ENCODE results near the gene PCBP2.
"Not testable (repeated sequence)": the region's sequence is repeated elsewhere in the genome, so short reads cannot be mapped to it uniquely, and the experiment has no call there.

The PCBP2 gene

DNA sequence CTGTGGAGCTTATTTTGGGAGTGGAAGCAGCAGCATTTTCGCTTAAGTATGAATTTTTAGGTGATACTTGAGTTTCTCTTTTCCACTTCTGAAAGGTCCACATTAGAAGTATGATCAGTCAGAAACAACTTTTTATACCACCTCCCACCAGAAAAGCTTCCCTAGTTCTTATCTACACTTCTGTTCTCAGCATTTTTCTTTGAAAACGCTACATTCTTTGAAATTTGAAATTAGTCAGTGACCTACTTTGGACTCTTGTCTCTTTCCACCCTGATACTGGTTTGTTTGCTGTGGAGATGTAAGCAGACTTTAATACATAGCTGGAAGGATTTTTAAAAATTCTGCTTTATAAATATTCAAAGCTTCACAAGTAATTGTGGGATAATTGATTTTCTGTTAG is 22.2 kb downstream of the PCBP2 start:
- no peak for DNase-seq

DNA sequence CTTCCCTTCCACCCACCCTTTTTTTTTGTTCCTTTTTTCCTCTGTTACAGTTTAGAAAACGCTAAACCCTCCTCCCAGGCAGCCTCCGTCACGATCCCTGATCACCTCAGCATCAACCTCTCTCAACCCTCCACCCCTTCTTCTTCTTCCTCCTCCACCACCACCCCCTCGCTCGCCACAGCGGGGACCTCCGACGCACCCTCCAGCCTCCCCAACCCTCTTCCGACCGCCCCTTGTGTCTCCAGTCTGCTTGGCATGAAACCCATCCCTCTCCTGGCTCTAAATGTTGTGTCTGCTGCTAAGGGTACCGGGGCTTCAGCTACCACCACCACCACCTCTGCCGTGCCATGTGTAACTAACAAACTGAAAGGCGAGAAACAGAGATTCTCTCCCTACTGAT is 22.9 kb downstream of the PCBP2 start:
- no peak for DNase-seq

DNA sequence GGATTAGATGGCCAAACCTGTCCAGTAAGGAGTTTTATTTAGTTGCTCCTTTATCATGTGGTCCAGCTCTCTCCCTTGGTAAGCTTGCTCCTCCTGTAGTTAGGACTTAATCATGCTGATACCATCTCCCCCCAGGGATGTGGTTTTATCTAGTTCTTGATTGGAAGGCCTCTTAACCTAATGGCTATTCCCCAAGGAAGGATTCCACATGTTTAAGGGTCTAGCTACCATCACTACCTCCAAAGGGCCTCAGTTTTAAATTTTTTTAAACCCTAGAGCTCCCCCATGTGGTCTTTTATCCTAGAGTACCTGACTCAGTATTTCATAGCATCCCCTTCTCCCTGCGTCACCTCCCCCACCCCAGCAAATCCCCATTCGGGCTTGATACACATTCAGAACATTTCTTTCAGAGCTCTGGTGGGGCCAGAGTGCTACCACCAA is 24.9 kb downstream of the PCBP2 start:
- DNase-seq = no peak

DNA sequence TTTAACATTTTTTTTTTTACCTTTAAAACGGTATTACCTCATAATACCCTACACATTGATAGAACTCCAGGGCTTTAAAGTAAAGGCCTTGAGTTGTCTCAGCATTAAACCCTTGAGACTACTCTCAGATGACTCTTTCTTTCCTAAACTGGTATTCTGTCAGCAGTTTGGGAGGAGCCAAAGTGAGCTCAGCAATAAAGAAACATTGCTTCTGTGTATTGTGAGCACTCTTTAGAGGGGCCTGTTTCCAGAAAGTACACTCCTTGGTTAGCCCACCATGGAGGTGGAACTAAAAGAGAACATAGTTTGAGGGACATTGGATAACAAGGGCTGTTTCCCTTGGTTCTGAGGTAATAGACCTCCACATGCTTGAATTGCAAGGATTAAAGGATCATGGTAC is 27.0 kb downstream of the PCBP2 start:
- no peak for DNase-seq

DNA sequence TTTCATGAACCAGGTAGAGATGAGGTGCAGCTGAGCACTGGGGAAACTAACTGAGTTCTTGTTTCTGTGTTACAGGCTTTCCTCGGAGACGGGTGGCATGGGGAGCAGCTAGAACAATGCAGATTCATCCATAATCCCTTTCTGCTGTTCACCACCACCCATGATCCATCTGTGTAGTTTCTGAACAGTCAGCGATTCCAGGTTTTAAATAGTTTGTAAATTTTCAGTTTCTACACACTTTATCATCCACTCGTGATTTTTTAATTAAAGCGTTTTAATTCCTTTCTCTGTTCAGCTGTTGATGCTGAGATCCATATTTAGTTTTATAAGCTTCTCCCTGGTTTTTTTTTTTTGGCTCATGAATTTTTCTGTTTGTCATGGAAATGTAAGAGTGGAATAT is 27.4 kb downstream of the PCBP2 start:
- no peak for DNase-seq

DNA sequence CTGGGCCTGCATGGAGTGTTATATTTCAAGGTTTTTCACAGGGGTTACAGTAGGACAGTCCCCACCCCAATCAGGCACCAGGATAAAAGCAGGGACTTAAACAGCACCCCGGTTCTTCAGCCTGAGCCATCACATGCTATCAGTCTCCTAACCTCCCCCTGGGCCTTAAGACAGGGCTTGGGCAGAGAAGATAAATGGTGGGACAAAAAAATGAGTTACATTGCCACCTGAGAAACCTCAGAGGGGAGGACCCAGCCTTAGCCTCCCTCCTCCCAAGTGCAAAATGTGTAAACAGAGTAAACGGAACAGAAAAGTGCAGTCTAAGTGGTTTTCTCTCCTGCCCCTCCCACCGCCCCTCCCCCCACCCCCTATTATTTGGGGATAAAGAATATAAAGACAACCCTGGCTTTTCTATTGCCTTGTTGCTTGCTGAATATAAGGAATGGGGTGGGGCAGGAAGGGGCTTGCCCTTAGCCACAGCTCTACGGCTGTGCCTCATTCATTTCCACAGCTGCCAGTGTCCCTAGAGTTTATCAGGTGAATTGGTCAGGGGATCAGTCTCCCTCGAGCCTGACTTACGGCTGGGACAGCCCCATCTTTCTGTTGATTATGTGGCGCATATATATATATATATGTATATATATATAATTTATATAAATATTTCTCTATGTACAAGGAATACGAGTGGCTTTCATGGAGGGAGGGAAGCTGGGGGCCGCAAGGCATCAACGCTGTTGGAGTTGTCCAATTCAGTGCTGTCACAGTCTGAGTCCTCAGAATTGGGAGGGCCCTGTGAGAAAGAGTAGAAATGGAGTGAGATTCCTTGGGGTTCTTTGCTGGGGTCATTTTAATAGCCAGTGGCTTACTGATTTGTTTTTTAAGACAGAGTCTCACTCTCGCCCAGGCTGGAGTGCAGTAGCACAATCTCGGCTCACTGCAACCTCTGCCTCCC is 28.9 kb downstream of the PCBP2 start:
- DNase-seq = peak; percentile 56

DNA sequence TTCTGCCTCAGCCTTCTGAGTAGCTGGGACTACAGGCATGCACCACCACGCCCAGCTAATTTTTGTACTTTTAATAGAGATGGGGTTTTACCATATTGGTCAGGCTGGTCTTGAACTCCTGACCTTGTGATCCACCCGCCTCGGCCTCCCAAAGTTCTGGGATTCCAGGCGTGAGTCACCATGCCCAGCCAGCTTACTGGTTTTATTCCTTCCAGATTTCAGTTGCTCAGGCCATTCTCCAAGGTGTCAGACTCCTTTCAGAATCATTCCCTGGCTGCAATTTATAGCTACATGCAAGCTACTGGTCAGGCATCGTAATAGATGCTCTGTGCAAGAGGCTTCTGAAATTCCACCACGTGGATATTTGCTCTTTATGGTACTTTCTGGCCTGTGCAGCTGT is 29.6 kb downstream of the PCBP2 start:
- DNase-seq = not testable (repeated sequence)

DNA sequence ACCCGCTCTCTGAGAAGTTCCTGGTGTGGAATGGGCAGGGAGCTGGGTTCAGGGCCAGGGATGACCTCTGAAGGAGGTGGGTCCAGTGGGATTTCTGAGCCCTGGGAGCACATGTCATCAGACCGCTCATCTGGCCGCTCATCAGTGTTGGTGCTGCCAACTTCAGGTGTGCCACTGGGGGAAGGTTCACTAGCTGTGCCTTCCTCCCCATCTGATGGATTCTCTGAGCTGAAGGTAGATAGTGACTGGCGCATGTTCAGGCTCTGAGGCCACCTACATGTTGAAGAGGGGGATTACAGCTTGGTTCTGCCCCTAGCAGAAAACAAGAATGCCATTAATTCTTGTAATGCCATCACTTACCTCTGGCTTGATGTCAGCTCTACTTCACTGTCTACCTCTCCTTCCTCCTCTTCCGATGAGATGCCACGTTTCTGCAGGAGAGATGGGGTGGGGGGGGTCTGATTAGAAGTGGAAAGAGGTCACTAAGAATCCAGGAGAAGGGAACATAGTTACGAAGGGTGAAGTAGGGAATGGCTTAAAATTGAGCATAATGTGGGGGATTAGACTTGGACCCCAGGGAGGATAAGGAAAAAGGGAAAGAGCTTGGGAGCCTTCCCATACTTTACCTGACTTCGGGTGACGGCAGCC is 30.2 kb downstream of the PCBP2 start:
- DNase-seq = peak; percentile 56

DNA sequence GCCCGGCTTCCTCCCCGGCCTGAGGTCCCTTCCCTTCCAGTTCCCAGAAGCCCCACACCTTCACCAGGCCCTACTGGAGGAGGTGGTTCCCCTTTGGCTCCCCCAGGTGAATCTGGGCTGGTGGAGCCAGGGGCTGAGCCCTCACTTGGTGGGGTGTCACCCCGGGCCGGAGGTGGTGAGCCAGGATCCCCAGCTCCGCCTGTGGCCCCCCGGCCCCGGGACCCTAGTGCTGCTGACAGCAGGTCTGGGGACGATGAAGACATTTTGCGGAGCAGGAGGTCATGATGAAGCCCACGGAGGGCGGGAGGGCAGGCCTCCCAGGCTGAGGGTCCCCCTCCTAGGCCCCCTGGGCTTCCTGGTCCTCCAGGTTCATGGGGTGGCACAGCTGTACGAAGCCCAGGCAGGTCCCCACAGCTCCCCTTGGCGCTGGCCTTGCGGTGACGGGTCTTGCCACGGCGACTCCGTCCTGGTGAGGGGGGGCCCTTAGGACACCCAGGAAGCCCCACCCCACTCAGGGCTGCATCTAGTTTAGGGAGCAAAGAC is 30.8 kb downstream of the PCBP2 start:
- DNase-seq = peak; percentile 73

DNA sequence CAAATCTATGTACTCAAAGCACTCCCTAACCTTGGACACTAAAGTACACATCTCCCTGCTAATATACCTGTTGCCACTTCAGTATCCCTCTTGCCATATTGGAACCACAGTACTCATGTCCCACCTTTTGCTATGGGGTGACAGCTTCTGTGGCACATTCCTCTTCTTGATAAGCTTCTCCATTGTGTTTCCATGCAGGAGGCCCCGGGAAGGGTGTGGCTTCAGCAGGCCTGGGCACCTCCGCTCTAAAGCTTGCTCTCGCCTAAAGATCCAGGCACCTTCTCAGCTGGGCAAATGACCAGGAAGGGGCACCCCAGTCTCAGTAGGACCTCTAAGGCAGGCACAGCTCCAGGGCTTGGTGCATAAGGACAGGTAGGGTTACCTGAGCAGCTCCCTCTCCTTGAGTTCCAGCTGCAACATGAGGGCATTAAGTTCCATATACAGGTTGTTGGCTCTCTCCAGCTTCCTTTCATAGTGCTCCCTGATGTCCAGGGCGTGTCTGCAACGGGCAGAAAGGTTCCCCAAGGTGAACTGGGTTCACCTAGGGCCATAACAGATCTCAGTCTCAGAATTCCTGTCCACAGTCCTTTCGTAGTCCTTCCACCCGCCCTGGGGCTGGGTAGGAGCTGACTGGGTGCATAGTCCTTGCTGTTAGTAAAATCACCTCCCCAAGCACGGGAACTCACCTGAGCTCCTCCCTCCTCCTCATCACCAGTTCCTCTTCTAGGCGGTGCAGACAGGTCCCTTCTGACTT is 31.5 kb downstream of the PCBP2 start:
- peak; percentile 75 for DNase-seq

DNA sequence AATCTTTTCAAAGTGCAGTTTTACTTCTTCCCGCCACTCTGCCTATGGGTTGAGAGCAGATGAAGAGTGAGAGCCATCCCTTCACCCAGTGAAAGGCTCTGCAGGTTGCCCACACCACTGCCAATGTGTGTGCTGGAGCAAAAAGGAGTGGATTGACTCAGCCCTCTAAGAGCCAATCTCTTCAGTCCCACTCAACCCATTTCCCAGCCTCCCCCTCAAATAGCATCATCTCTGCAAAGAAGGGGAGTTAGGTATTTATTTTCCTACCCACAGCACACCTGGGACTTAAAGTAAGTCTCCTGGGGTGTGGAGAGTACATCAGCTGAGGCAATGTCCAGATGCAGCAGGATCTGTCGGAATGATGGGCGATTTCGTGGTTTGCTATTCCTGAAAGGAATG is 32.1 kb downstream of the PCBP2 start:
- no peak for DNase-seq

DNA sequence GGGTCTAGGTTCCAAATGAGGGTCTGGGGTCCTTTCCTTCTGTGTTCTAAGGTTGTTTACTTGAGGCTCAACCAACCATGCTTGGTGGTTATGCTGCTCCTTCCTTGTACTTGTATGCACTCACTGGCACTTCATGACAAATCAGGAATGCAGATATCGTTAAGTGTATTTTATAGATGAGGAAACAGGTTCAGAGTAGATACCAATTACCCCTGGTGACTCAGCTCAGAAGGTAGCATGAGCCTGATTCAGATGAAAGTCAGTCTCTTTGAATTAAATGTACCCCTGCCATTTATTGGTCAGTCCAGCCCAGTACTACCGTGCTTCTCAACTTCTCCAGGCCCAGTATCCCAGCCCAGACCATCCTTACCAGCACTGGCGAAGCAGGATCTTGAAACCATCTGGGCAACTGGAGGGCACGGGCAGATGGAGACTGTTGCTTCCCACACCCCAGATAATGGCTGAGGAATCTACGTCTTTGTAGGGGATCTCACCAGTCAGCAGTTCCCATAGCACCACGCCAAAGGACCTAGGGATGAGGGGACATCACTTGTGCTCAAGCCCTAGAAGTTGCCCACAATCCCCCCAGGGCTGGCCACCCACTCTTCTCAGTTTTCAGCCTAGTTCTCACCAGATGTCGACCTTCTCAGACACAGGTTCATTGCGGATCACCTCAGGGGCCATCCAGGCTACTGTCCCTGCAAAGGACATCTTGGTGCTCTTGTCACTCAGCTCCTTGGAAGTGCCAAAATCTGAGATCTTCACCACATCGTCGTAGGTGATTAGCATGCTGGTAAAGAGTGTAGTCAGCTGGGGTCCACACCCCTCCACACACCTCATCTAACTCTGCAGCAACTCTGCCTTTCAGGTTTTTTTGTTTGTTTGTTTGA is 33.0 kb downstream of the PCBP2 start:
- no peak for DNase-seq

DNA sequence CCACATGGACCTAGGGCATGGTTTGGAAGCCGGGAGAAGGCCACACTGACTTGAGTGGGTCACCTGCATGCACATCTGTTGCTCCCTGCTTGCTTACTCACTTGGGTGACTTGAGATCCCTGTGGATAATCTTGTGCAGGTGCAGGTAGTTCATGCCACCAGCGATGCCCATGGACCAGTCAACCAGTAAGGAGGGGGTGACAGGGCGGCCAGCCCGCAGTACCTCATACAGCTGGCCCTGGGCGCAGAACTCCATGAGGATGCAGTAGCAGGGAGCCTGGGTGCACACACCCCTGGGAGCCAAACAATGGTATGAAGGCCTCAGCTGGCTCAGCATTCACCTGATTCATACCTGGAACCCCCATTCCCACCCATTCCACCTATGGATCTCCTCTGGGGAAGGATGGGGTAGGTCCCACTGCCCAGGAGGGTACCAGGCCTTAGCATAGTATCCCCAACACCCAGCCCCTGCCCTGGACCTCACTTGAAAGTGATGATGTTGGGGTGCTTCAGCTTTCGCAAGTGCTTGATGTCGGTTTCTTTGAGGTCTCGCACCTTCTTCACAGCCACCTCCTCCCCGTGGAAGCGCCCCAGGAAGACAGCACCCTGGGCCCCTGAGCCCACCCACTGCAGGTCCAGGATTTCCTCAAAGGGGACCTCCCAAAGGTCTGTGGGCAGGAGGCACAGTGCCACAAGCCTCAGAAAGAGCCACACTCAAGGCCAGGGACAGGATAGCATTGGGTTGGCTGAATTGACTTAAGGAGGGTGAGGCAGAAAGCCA is 34.2 kb downstream of the PCBP2 start:
- DNase-seq = no peak

DNA sequence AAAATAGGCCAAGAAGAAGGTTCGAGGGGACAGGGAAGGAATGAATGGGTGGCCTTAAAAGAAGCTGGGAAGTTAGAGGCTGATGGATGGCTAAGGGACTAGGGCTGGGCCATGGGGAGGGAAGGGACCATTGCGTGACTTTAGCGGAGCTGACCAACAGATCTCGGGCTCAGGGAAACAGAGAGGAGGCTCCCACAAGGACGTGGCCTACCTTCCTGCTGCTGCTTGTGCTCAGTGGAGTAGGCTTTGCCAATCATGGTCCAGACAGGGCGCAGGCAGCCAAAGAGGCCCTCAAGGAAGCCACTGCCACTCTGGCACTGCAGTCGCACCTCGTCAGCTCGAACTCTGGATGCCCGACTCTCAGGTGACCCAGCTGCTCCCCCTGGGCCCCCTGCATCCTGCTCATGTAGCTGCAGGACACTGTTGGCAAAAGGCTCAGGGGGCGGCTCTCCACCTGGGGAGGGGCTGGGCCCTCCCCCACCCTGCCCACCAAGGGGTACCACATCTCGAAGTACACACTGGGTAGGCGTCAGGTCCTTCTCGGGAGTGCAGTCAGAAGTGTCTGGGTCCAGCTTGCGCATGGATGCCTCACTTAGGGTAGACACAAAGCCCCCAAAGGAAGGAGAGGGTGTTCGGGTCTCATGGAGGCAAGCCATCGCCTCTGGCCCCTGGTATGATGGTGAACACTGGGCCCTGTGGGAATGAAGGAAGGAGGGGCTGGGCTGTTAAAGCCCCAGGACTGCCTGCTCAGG is 35.0 kb downstream of the PCBP2 start:
- DNase-seq = no peak

DNA sequence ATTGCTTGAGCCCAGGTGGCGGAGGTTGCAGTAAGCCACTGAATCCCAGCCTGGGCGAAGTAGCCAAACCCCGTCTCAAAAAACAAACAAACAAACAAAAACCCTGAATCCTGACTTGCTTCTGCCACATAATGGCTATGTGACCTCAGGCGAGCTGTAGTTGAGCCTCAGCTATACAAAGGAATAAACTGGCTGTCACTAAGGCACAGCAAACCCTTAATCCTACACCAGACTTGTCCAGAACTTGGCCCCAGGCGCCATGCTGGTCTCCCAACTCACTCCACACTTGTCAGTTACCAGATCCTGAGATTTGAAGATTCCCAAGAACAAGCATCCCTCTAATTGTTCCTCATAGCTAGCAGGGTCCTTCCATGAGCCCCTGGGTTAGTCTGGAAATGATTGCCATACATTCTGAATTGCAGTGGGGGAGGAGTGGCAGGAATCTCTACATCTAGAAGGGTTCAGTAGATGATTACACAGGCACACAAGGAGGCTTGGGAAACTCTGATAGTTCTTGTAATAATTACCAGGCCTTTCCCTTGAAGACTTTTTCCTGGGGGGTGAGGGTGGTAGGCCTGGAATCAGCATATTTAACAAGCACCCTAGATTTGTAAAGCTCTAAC is 37.5 kb downstream of the PCBP2 start:
- no peak for DNase-seq

DNA sequence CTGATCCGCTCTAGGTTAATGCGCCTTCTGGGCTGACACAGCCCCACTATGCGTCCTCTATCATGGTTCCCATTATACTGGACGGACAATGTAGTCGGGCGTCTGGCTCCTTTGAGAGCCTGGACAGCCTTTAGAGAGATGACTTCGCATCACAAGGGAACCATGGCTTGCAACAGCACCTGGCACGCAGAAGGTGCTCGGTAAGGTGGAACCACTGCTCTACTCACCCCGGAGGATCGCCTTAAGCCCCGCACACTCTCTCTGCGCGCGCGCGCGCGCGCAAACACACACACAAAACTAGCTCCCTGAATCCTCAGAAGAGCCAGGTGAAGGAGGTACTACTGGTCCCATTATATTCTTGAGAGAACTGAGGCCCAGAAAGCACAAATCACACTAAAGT is 40.3 kb downstream of the PCBP2 start:
- no peak for DNase-seq

DNA sequence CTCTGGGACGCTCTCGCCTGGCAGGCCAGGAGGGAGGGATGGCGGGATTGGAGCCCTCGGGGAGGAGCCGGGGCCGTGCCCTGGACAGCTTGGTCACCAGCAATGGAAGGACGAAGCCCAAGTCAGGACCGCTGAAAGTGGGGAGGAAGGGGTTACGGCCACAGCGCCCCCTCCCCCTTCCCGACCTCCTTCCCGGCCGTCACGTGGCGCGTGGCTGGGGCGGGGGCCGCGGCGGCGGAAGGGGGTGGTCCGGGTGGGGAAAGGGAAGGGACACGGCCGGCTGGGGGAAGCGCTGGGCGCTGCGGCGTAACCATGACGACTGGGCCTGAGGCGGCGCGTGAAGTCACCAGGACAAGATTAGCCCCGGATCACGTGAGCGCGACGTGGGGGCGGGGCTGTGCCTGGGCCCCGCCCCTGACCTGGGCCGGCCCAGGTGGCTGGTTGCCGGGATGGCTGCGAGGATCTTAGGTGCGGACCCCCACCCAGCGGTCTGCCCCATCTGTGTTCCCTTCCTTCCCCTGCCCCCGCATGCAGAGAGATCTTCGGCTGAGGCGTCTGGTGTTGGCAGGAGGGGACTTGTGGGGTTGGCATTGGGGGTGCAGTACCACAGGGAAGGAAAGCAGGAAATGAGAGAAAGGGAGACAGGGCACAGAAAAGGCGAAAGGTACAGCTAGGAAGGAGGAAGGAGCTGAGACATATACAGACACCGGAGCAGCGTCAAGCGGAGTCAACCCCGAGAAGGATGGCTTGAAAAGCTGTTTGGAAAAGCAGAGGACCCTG is 41.1 kb downstream of the PCBP2 start:
- DNase-seq = peak; percentile 92

DNA sequence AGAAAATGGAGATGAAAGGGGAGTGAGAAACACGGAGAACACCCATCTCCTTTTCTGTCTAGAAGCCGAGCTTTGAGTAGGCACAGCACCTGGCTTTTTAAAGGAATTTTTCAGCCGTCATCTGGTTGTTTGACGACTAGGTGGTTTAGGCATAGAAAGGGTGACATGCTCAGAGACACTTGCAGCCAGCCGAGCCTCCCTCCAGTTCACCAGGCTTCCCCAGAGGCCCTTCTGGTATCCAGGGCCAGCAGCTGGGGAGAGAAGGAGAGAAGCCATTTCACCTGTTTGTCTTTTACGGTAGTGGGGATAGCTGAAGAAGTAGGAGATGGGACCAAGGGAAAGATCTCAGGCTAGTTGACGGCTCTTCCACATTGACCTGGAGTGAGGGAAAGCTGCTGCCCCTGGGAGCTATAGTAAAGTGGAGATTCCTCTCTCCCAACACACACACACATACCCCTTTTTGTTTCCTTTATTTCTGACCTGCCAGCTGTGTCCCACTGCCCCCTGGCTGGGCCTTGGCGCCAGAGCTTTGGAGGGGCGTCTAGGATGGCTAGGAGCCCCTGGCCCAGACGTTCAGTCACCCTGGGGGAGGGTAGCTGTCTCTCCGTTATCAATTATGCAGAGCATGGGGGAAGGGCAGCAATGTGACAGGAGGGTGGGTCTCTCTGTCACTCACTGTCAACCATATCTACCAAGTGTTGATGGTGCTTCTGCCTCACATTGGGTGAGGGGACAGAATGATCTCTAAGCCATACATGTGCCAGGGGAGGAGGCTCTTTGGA is 41.9 kb downstream of the PCBP2 start:
- DNase-seq = peak; percentile 58

All from activated CD8-positive, alpha-beta memory T cell treated with anti-CD3 and anti-CD28 coated beads, Interleukin-2, amount 50 U/mL, for 48 hours (primary cell).